GM12865 (cell line): ENCODE data around the gene KPNB1.

ENCODE experiments used
- DNase-seq: peaks from one replicate; pipeline ENCODE4 v3.0.0; 2010; ENCODE audit warnings: low read depth
- H3K4me3 ChIP-seq: 2 replicates; pipeline ENCODE4 v1.5.1; 2011; ENCODE audit warnings: mild to moderate bottlenecking, low read depth, low read length, control low read depth
- CTCF ChIP-seq: IDR thresholded peaks from 2 replicates; pipeline ENCODE4 v1.5.1; 2011; ENCODE audit warnings: low read length, control low read depth, low read depth, inconsistent platforms; ENCODE audit not compliant: insufficient read depth; ENCODE audit errors: missing control alignments

The KPNB1 gene

GRCh38 chr17:47700471-47701449, 51.0 kb downstream of the KPNB1 start:
- no peak for DNase-seq
- no peak overlapping the region for H3K4me3 ChIP-seq
- TF ChIP-seq CTCF = no peak

GRCh38 chr17:47701608-47702007, 51.9 kb downstream of the KPNB1 start:
- TF ChIP-seq CTCF = no peak
- no peak for DNase-seq
- H3K4me3 ChIP-seq = no peak overlapping the region

GRCh38 chr17:47702391-47702995, 52.8 kb downstream of the KPNB1 start:
- TF ChIP-seq CTCF = no peak
- H3K4me3 ChIP-seq = no peak overlapping the region
- no peak for DNase-seq

- no peak for TF ChIP-seq CTCF
- peak; percentile 40 for DNase-seq
- no peak overlapping the region for H3K4me3 ChIP-seq
Measured at GRCh38 chr17:47703191-47703591, 53.5 kb downstream of the KPNB1 start.

- no peak for DNase-seq
- no peak overlapping the region for H3K4me3 ChIP-seq
- TF ChIP-seq CTCF = no peak
Measured at GRCh38 chr17:47703671-47704070, 54.0 kb downstream of the KPNB1 start.

- no peak for TF ChIP-seq CTCF
- H3K4me3 ChIP-seq = no peak overlapping the region
- no peak for DNase-seq
Measured at GRCh38 chr17:47704116-47704515, 54.4 kb downstream of the KPNB1 start.
